GM12801 (cell line): ENCODE measurements around the gene KLHDC4.

Experiments
- TF ChIP-seq, protein P1 (sequence below): IDR thresholded peaks from one replicate; pipeline ENCODE4 v1.5.1; 2011; ENCODE audit warnings: control low read depth; ENCODE audit not compliant: insufficient read length; ENCODE audit errors: extremely low read depth

Gene KLHDC4

DNA sequence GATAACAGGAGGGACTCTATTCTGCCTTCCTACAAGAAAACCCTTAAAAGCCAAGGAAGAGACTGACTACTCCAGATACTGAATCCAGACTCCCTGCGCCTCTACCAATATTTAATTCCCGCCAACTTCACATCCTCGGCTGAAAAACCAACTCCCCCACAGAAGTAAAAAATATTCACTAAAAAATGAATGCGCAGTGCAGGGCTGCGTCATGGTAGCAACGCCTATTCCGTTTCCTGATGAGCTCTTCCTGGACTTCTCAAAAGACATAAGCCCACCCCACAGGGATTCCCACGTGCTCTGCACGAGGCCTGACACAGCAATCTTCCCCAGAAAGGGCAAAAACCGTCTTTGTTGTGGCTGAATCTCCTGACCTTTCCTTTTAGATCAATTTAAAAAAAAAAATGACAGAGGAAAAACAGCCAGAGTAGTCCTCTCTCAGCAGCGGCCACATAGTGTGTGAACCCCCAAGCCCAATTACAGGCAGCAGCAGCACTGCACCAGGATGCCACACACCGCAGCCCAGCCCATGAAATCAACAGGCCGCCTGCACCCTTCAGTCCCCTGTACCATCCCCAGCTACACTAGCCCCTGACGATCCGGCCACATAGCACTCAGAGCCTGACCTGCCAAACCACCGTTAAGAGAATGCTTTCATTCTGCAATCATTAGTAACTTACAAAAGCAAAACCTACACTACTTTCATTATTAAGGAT lies 23.9 kb downstream of the KLHDC4 start:
- TF ChIP-seq, protein P1, sequence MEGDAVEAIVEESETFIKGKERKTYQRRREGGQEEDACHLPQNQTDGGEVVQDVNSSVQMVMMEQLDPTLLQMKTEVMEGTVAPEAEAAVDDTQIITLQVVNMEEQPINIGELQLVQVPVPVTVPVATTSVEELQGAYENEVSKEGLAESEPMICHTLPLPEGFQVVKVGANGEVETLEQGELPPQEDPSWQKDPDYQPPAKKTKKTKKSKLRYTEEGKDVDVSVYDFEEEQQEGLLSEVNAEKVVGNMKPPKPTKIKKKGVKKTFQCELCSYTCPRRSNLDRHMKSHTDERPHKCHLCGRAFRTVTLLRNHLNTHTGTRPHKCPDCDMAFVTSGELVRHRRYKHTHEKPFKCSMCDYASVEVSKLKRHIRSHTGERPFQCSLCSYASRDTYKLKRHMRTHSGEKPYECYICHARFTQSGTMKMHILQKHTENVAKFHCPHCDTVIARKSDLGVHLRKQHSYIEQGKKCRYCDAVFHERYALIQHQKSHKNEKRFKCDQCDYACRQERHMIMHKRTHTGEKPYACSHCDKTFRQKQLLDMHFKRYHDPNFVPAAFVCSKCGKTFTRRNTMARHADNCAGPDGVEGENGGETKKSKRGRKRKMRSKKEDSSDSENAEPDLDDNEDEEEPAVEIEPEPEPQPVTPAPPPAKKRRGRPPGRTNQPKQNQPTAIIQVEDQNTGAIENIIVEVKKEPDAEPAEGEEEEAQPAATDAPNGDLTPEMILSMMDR = no peak

DNA sequence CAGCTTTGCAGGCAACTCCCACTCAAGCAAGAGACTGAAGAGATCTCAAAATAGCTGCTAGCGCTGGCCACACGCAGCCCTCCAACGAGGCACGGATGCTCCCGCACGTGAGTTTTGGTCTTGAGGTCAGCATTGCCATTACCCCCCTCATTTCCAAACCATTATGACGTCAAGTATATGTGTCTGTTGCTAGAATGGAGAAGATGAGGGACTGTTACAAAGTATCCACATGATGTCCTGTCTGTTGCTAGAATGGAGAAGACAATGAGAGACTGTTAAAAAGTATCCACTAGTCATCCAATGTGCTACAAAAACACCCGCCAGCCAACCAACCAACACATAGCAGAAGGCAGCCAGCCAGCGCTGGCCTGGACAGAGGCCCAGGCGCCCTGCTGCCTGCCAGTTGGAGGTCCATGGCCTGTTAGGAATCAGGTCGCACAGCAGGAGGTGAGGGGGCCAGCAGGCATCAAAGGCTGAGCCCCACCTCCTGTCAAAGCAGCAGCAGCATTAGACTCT lies 24.8 kb downstream of the KLHDC4 start:
- TF ChIP-seq, protein P1 = no peak

DNA sequence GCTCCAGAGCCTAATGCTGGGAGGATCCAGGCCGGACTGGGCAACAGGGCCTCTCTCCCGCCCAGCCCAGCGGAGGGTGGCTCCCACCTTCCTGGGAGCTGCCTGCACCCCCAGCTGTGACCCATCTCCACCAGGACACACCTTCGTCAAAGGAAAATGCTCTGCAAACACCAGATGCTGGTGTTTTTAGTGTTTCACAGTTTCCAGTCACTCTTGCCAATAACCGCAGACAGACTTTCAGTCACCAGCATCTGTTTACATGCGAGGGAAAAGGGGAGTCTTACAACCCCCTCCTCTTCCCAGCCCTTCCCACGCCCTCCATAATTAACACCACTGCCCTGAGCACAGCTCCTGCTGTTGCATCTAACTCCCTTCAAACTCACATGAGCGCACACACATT lies 25.3 kb downstream of the KLHDC4 start:
- TF ChIP-seq, protein P1 = no peak

GRCh38 chr16:87739801-87740200 lies 26.0 kb downstream of the KLHDC4 start:
- TF ChIP-seq, protein P1 = no peak

GRCh38 chr16:87736008-87736382 lies 29.8 kb downstream of the KLHDC4 start:
- TF ChIP-seq, protein P1 = no peak

DNA sequence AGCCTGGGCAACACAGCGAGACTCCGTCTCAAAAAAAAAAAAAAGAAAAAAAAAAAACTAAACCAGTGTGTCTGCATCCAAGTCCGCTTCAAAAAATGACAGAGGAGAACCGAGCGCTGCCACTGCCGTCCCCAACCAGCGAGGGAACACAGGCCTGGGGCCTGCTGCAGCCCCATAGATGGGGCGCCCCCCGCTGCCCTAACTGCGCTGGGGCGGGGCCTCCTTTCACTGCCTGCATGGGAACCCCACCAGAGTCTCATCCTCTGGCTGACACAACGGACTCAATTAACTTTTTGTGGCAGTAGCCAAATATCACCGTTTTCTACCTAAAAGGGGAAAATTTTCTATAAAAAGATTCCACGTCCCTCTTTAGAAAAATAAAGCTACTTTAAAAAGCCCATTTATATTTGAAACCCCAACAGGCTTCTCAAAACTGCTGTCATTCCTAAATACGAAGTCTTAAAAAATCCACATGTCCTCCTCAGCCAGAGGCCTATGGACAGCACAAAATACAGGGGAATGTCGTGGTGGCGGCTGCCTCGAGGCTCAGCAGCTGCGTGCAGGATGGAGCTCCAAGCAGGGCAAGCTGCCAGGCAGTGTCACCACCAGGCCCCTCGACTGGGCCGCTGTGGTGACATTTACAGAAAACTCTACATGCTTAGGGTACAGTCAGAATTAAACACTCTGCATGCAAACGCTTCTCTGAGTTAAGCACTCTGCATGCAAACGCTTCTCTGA lies 30.3 kb downstream of the KLHDC4 start:
- TF ChIP-seq, protein P1 = no peak

DNA sequence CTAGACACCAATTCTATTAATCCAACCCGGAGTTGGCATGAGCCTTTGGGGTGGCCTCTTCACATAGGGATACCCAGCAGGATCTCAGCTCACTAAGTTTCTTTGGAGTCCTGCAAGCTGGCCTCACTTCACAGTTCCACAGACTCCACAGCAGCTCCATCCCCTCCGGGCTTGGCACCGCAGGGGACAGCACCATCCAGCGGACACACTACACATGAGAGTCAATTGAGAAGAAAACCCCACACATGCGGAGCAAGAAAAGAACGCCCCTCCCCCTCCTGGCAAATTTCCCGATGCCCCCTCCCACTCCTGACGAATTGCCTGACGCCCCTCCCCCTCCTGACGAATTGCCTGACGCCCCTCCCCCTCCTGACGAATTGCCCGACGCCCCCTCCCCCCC lies 31.1 kb downstream of the KLHDC4 start:
- TF ChIP-seq, protein P1 = no peak
